GM12801 (cell line): ENCODE data around the gene ZNF774.

Experiments
- CTCF ChIP-seq: IDR thresholded peaks from one replicate; pipeline ENCODE4 v1.5.1; 2011; ENCODE audit warnings: control low read depth; ENCODE audit not compliant: insufficient read length; ENCODE audit errors: extremely low read depth

ZNF774 gene

DNA sequence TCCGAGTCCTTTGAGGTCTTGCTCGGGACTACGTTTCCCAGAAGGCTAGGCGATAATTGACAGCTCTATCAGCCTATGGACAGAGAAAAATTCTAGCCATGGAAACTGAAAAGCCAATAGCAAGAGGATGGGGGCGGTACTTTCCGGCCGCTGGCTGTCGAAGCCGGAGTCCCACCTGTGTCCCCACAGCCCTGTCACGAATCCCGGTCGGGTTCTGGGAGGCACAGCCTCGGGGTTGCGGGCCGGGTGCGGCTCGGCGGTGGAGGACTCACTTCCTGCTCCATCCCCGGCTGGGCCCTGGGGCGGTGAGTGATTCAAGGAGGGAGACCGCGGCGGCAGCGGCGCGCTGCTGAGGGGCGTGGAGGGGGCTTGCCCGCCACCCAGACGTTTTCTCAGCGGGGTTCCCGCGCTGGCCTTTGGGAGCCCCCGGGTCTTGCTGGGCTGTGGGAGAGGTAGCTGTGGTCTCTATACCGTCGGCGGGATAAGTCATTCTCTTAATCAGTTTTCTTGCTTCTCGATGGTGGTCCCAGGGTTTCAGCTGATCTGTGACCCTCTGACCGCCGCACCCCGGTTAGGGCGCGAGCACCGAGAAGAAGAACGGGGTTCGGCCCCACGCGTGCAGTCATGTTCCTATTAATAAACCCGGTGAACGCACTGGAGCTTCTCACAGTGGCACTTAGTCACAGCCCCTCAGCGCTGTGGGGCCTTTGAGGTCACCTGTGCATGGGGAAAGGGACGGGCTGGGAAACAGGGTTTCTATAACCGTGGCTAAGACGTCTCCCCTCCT, at the start of gene ZNF774:
ZNF774 (plus strand) TSS at position 178 of the 787 bp plus-strand sequence. CDS start 2,377 bp downstream, outside the sequence.
- no peak for TF ChIP-seq CTCF

GRCh38 chr15:90305932-90306331, 46.2 kb upstream of the ZNF774 start:
- no peak for TF ChIP-seq CTCF

- no peak for TF ChIP-seq CTCF
These were observed 45.5 kb upstream of the ZNF774 start for GRCh38 chr15:90306560-90306959.

- TF ChIP-seq CTCF = no peak
These were observed 44.4 kb upstream of the ZNF774 start for GRCh38 chr15:90307661-90308060.

- no peak for TF ChIP-seq CTCF
These were observed 43.1 kb upstream of the ZNF774 start for GRCh38 chr15:90309020-90309419.

DNA sequence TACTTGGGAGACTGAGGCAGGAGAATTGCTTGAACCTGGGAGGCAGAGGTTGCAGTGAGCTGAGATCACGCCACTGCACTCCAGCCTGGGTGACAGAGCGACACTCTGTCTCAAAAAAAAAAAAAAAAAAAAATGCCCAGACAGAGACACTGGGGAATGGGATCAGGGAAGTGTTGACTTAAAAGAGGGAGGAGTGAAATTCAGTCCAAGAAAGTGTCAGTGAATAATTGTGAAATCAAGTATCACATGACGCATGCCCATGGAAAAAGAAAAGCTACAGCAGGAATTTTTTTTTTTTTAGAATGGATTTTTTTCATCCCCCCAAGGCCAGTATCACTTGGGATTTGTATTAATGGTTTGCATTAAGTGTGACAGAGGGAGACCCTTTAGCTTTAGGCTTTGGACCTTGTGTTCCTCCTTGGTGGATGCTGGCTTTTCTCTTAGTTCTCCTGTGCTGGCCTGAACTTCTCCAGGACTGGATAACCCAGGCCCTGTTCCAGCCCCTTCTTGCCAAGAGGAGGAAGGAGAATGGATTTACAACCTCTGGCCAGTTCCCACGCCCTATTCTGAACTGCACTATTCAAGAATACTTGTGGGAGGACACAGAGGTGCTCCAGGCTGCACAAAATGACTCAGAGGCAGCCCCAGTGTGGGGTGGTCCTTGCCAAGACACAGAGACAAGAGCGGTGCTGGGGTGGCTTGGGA, 36.7 kb upstream of the ZNF774 start:
- no peak for TF ChIP-seq CTCF

DNA sequence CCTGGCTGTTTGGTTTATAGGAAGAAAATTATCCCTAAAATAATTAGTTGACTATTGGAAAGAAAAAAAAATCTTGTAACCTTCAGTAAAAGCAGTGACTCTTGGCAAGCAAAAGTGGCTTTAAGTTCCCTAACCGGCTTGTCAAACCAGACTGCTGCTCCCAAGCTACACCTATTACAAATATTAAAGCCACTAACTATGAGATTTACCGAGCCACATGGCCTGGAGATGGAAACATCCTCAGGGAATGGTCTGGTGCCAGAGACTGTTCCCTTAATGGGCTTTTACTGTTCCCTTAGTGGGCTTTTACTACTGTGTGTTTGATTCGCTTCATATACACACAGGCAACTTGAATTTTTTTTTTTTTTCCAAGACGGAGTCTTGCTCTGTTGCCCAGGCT, 35.9 kb upstream of the ZNF774 start:
- TF ChIP-seq CTCF = no peak
